Stimulated activated CD8-positive, alpha-beta memory T cell treated with anti-CD3 and anti-CD28 coated beads, Interleukin-15, amount 100 ng/mL, for 24 hours (primary cell): ENCODE measurements around the gene PGAP3.
"Not testable (repeated sequence)": the region's sequence is repeated elsewhere in the genome, so short reads cannot be mapped to it uniquely, and the experiment has no call there.

Experiments used
- DNase-seq: peaks from one replicate; pipeline ENCODE4 v3.0.0-alpha.2; 2020; ENCODE audit warnings: low read depth

The PGAP3 gene

GRCh38 chr17:39715375-39716072, 27.7 kb upstream of the PGAP3 start:
- DNase-seq, result no peak

DNA sequence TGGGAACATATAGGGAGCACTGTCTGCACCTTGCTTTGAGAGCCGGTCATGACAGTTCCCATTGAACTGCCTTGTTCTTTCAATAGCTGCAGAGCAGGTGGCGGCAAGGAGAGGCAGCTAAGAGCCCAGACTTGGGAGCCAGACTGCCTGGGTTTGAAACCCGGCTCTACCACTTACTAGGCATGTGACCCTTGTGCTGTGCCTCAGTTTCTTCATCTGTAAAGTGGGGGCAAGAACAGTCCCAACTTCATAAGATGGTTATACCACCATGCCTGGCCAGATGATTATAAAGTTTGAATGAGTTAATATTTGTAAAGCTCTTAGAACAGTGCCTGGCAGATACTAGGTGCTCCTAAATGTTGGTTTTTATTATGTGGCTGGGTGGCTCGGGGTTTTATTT, 26.4 kb upstream of the PGAP3 start:
- no peak for DNase-seq

- DNase-seq, result no peak
These were observed 24.0 kb upstream of the PGAP3 start for GRCh38 chr17:39711851-39712250.

- not testable (repeated sequence) for DNase-seq
These were observed 23.2 kb upstream of the PGAP3 start for GRCh38 chr17:39711071-39711470.

- no peak for DNase-seq
These were observed 22.4 kb upstream of the PGAP3 start for GRCh38 chr17:39709998-39710964.

DNA sequence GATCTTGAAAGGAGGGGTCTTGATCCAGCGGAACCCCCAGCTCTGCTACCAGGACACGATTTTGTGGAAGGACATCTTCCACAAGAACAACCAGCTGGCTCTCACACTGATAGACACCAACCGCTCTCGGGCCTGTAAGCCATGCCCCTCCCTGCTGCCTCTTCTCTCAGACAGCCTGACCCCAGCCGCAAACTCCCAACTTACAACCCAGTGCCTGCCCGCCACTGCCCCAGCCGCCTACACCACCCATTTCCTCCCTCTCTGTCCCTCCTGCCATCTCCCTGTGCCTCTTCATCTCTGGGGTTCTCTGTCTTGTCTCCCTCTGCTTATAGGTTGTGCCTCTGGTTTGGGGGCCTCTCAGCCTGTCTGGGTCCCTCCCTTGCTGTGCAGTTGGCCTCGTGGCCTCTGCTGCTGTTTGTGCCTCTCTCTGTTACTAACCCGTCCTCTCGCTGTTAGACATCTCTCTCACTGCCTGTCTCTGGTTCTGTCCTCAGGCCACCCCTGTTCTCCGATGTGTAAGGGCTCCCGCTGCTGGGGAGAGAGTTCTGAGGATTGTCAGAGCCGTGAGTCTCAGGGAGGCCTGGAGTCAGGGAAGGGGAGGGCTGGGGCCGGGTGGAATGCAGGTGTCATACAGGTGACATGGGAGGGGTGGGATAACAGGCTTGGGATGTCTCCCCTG, 21.6 kb upstream of the PGAP3 start:
- DNase-seq, result no peak

GRCh38 chr17:39706921-39707337, 19.1 kb upstream of the PGAP3 start:
- no peak for DNase-seq

GRCh38 chr17:39706383-39706782, 18.5 kb upstream of the PGAP3 start:
- DNase-seq, result no peak

GRCh38 chr17:39705786-39706348, 18.0 kb upstream of the PGAP3 start:
- DNase-seq, result no peak

GRCh38 chr17:39704821-39705551, 17.1 kb upstream of the PGAP3 start:
- DNase-seq, result no peak

- no peak for DNase-seq
These were observed 16.1 kb upstream of the PGAP3 start for GRCh38 chr17:39703913-39704312.

GRCh38 chr17:39702901-39703893, 15.3 kb upstream of the PGAP3 start:
- no peak for DNase-seq

GRCh38 chr17:39701784-39702422, 14.0 kb upstream of the PGAP3 start:
- DNase-seq, result no peak

DNA sequence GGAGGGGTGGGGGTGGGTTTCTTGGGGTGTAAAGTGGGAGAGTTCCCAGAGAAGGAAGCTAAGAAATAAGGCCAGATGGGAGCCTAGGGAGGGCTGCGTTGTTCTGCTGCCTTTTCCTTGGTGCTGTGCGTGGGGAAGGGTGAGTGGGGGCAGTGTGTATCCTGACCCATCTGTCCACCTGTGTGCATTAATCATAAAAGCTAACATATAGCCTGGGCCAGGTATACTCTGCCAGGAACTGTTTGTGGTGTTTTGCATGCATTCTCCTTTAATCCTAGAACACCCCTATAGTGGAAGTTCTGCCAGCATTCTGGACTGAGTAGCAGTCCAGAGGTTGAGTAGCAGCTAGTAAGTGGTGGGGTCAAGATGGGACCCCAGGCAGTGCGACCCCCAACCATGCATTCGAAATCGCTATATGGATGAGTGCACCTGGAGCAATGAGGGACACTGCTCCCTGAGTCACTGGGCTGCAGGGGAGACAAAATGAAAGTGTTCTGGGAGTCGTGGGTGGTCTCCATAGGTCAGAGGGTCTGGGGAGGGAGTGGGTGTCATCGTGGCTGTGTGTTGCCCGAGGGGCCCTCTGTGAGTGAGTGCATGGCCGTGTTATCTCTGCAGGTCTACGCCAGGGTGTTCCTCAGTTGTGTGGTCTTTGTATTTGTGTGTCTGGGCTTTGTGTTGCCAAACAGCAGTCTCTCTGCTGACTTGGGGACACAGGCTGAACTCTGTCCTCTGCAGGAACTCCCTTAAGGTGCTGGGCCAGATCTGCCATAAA, 13.3 kb upstream of the PGAP3 start:
- no peak for DNase-seq

DNA sequence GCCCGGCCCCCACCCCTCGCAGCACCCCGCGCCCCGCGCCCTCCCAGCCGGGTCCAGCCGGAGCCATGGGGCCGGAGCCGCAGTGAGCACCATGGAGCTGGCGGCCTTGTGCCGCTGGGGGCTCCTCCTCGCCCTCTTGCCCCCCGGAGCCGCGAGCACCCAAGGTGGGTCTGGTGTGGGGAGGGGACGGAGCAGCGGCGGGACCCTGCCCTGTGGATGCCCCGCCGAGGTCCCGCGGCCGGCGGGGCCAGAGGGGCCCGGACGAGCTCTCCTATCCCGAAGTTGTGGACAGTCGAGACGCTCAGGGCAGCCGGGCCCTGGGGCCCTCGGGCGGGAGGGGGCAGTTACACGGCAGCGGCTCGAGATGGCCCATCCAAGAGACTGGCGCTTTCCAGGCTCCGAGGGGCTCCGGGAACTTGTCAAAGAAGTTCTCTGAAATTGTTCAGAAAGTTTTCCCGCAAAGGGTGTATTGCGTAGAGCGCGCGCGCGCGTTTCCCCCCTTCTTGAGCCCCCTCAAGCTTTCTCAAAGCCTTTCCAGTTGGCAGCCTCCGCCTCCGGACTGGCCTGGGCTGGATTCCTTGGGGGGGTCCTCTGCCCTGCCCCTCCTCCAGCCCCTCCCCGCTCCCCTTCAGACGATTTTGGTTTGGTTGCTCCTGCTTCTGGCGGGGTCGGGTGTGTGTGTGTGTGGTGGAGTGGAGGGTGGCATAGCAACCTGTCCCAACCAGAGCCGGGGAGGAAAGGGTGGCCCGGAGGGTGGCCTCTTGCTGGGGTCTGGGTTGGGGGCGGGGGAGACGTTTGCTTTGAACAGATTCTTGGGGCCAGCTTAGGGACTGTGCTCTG, 12.5 kb upstream of the PGAP3 start:
- no peak for DNase-seq

DNA sequence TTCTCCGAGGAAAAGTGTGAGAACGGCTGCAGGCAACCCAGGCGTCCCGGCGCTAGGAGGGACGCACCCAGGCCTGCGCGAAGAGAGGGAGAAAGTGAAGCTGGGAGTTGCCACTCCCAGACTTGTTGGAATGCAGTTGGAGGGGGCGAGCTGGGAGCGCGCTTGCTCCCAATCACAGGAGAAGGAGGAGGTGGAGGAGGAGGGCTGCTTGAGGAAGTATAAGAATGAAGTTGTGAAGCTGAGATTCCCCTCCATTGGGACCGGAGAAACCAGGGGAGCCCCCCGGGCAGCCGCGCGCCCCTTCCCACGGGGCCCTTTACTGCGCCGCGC, 11.9 kb upstream of the PGAP3 start, which contains the start of gene ERBB2:
ERBB2 (plus strand) TSS at position 247 of the 330 bp plus-strand sequence. CDS start 175 bp downstream, outside the sequence.
- DNase-seq, result no peak

- not testable (repeated sequence) for DNase-seq
These were observed 11.4 kb upstream of the PGAP3 start for GRCh38 chr17:39699157-39699817.

GRCh38 chr17:39697961-39698360, 10.1 kb upstream of the PGAP3 start:
- DNase-seq, result no peak
